Endothelial cell (in vitro differentiated cells): ENCODE results near the gene LRRC4B. TPM values are rescaled to one million over a fixed set of nuclear protein-coding genes. Genes with fewer than 3 reads are reported as not detected.
A peak's percentile ranks its signal among the peaks of the same experiment; 100 is the strongest.

ENCODE experiments used
- DNase-seq: peaks from one replicate; pipeline ENCODE4 v3.0.0; 2021; ENCODE audit warnings: low spot score
- H3K27ac Mint-ChIP-seq: one replicate; pipeline ENCODE4 v1.8.0; 2021; ENCODE audit warnings: mixed read lengths, inconsistent platforms; ENCODE audit not compliant: unreplicated experiment
- H3K27me3 Mint-ChIP-seq: one replicate; pipeline ENCODE4 v1.8.0; 2021; ENCODE audit warnings: mild to moderate bottlenecking, moderate library complexity, mixed read lengths, inconsistent platforms; ENCODE audit not compliant: unreplicated experiment
- H3K36me3 Mint-ChIP-seq: one replicate; pipeline ENCODE4 v1.8.0; 2021; ENCODE audit warnings: mild to moderate bottlenecking, low read depth, mixed read lengths, inconsistent platforms; ENCODE audit not compliant: unreplicated experiment
- H3K4me1 Mint-ChIP-seq: one replicate; pipeline ENCODE4 v1.8.0; 2021; ENCODE audit warnings: mild to moderate bottlenecking, mixed read lengths, inconsistent platforms; ENCODE audit not compliant: unreplicated experiment
- H3K4me3 Mint-ChIP-seq: one replicate; pipeline ENCODE4 v1.8.0; 2021; ENCODE audit warnings: mild to moderate bottlenecking, mixed read lengths, inconsistent platforms; ENCODE audit not compliant: unreplicated experiment
- H3K9me3 Mint-ChIP-seq: one replicate; pipeline ENCODE4 v1.8.0; 2021; ENCODE audit warnings: mixed read lengths, inconsistent platforms; ENCODE audit not compliant: unreplicated experiment
- CTCF ChIP-seq: fragments of 200-600 bp; sonication (generic); IDR thresholded peaks from one replicate; pipeline ENCODE4 v1.5.0; 2021; ENCODE audit warnings: antibody characterized with exemption; ENCODE audit not compliant: unreplicated experiment
- total RNA-seq: library from RNA; stranded (reverse); fragmentation: NEBNext Ultra II Directional; extraction: Animal tissue kit (Norgen Biotek cat#: 25700); gene quantifications from one replicate; pipeline ENCODE4 v1.2.1, GENCODE V29; 2021; ENCODE audit not compliant: unreplicated experiment

Gene LRRC4B
- total RNA-seq, 1 donor from 2014 or later = 3.0 TPM

- Mint-ChIP-seq H3K4me1 (no peaks in the 10 kb centered on the region), H3K27ac (no peak overlapping the region), H3K9me3 (peaks cover 32% of the 10 kb centered on the region), H3K27me3 (peaks cover 26% of the 10 kb centered on the region), H3K4me3 (no peak overlapping the region), H3K36me3 (peaks cover 16% of the 10 kb centered on the region)
- no peak for TF ChIP-seq CTCF
- DNase-seq = no peak
These were observed 988 bp downstream of the LRRC4B start for GRCh38 chr19:50567052-50567841.

GRCh38 chr19:50565984-50566903 lies 2.0 kb downstream of the LRRC4B start:
- H3K36me3 Mint-ChIP-seq = peaks cover 16% of the 10 kb centered on the region
- H3K4me3 Mint-ChIP-seq = no peak overlapping the region
- no peaks in the 10 kb centered on the region for H3K4me1 Mint-ChIP-seq
- peaks cover 26% of the 10 kb centered on the region for H3K27me3 Mint-ChIP-seq
- peaks cover 26% of the 10 kb centered on the region for H3K9me3 Mint-ChIP-seq
- H3K27ac Mint-ChIP-seq = no peak overlapping the region
- DNase-seq = no peak
- no peak for TF ChIP-seq CTCF

DNA sequence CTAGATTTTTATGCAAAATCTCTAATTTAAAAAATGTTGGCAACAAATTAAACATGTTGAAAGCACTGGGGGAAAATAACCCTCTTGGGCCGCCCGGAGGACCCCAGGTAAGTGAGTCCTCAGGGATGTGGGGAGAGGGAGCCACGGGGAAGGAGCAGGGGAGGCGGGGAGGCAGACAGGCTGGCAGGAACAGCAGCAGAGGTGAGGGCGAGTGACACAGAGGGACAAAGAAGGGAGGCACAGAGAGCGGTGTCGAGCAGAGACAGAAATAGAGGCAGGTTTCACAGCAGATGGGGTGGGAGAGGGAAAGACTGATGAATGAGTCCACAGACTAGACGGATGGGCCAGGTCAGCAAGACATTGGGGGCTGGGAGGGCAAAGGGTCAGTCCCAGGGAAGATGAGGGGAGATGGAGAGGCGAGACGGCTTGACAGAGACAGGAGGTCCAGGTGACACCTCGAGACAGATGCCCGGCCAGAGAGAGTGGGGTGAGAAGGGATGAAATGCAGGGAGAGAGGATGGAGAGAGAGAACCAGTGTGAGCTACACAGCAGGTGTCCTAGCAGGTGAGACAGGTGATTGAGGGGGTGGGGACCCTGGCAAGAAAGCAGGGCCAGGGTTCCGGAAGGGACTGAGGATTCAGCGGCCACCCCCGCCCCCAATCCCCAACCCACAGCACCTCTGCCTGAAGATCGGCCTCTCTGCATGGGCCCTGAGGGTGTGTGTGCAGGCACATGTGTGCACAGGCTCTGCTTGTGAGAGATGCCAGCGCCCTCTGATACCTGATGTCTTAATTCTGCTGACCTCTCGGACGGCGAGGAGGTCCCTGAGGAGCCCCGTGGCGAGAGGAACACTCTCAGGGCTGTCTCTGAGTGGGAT lies 3.8 kb downstream of the LRRC4B start:
- no peak for DNase-seq
- Mint-ChIP-seq H3K4me1 (no peaks in the 10 kb centered on the region), H3K4me3 (peak overlapping the region; percentile 54), H3K27me3 (peaks cover 29% of the 10 kb centered on the region), H3K27ac (peak overlapping the region; percentile 31), H3K9me3 (peaks cover 21% of the 10 kb centered on the region), H3K36me3 (peaks cover 19% of the 10 kb centered on the region)
- no peak for TF ChIP-seq CTCF

- peaks cover 25% of the 10 kb centered on the region for H3K27me3 Mint-ChIP-seq
- no peaks in the 10 kb centered on the region for H3K4me1 Mint-ChIP-seq
- no peak for DNase-seq
- H3K9me3 Mint-ChIP-seq = peaks cover 23% of the 10 kb centered on the region
- no peak overlapping the region for H3K27ac Mint-ChIP-seq
- no peak overlapping the region for H3K4me3 Mint-ChIP-seq
- peaks cover 20% of the 10 kb centered on the region for H3K36me3 Mint-ChIP-seq
- no peak for TF ChIP-seq CTCF
These were observed 4.6 kb downstream of the LRRC4B start for GRCh38 chr19:50563597-50563996.
